Mucosa of descending colon (tissue), 3 donors: ENCODE measurements around the gene SGMS1. TPM values are rescaled to one million over a fixed set of nuclear protein-coding genes. Genes with fewer than 3 reads are reported as not detected.

Source experiments
- ATAC-seq: fragments of 200-7000 bp; cut with Tn5 transposase; one replicate; pipeline ENCODE4 v1.9.1; 2020; ENCODE audit warnings: mild to moderate bottlenecking, moderate library complexity
- DNase-seq, 3 donors: peaks; one replicate each; pipeline ENCODE4 v3.0.0-alpha.2; 2020
- H3K36me3 ChIP-seq: fragments of 200-600 bp; one replicate; pipeline ENCODE4 v1.8.0; 2021; ENCODE audit warnings: low read depth, mild to moderate bottlenecking
- H3K4me1 ChIP-seq: fragments of 200-600 bp; one replicate; pipeline ENCODE4 v1.8.0; 2021; ENCODE audit warnings: low read depth, mild to moderate bottlenecking
- H3K4me3 ChIP-seq: fragments of 200-600 bp; one replicate; pipeline ENCODE4 v1.8.0; 2021; ENCODE audit warnings: mild to moderate bottlenecking
- H3K9me3 ChIP-seq: fragments of 200-600 bp; one replicate; pipeline ENCODE4 v1.8.0; 2021; ENCODE audit warnings: mild to moderate bottlenecking
- CTCF ChIP-seq: fragments of 200-600 bp; IDR thresholded peaks from one replicate; pipeline ENCODE4 v1.8.0; 2022; ENCODE audit warnings: antibody characterized with exemption, mild to moderate bottlenecking
- intact Hi-C, 2 donors: fragments of 100-400 bp; cut with DNase I in 1 of 2; cut with micrococcal nuclease in 1 of 2; formaldehyde crosslinking; loops; one replicate each; pipeline versions ENCODE4 v1.11.0 to v1.11.1; 2022; cut with DNase I, micrococcal nuclease
- total RNA-seq, 3 donors: library from RNA; stranded (reverse); fragmentation: NEBNext Ultra II Directional in 2 of 3; extraction: Animal tissue kit (Norgen Biotek cat#: 25700) in 2 of 3; gene quantifications; one replicate each; pipeline versions ENCODE4 v1.2.1 to v1.2.4, GENCODE V29; 2021 to 2023
- donor health status: DM: no; HTN: no; CAD: no; lungs with moderate emphysema.
- donor health status: DM: no; HTN: no; CAD: no.
- donor health status: DM: no; HTN: yes; CAD: no.

SGMS1 gene
- total RNA-seq, 3 donors from 2014 or later, result 14.4 to 28.4 (median 20.0) TPM

- DNase-seq (no peak), ATAC-seq (no peak)
- Histone ChIP-seq H3K4me1 (peaks cover 11% of the 10 kb centered on the region), H3K4me3 (no peak overlapping the region), H3K36me3 (no peaks in the 10 kb centered on the region), H3K9me3 (no peaks in the 10 kb centered on the region)
- TF ChIP-seq CTCF, result no peak
- intact Hi-C loops, result no loop called here
Measured at GRCh38 chr10:50324680-50325393, 298.9 kb downstream of the SGMS1 start.

GRCh38 chr10:50324046-50324445, 299.7 kb downstream of the SGMS1 start:
- DNase-seq, result no peak
- no peaks in the 10 kb centered on the region for H3K36me3 ChIP-seq
- no peaks in the 10 kb centered on the region for H3K9me3 ChIP-seq
- peaks cover 11% of the 10 kb centered on the region for H3K4me1 ChIP-seq
- no peak for TF ChIP-seq CTCF
- ATAC-seq, result no peak
- intact Hi-C loops, result no loop called here
- no peak overlapping the region for H3K4me3 ChIP-seq

- Histone ChIP-seq H3K4me3 (no peak overlapping the region), H3K9me3 (no peaks in the 10 kb centered on the region), H3K4me1 (peaks cover 8% of the 10 kb centered on the region), H3K36me3 (no peaks in the 10 kb centered on the region)
- TF ChIP-seq CTCF, result no peak
- DNase-seq (no peak), ATAC-seq (no peak)
- intact Hi-C loops, result no loop called here
Measured at GRCh38 chr10:50322077-50322476, 301.7 kb downstream of the SGMS1 start.

GRCh38 chr10:50318129-50318528, 305.6 kb downstream of the SGMS1 start:
- intact Hi-C loops, result no loop called here
- H3K36me3 ChIP-seq, result no peaks in the 10 kb centered on the region
- no peak for DNase-seq

GRCh38 chr10:50316695-50317648, 306.8 kb downstream of the SGMS1 start:
- H3K4me1 ChIP-seq, result no peaks in the 10 kb centered on the region
- no peak overlapping the region for H3K4me3 ChIP-seq
- DNase-seq (no peak), ATAC-seq (no peak)
- H3K9me3 ChIP-seq, result peaks cover 6% of the 10 kb centered on the region
- TF ChIP-seq CTCF, result no peak
- intact Hi-C loops, result no loop called here
- no peaks in the 10 kb centered on the region for H3K36me3 ChIP-seq

More at GRCh38 chr10:50318129-50318528, 305.6 kb downstream of the SGMS1 start:
- no peaks in the 10 kb centered on the region for H3K4me1 ChIP-seq
- no peak for TF ChIP-seq CTCF
- no peaks in the 10 kb centered on the region for H3K9me3 ChIP-seq
- no peak overlapping the region for H3K4me3 ChIP-seq
- no peak for ATAC-seq
